ENCODE data around the gene ANKHD1. TPM values are rescaled to one million over a fixed set of nuclear protein-coding genes. Genes with fewer than 3 reads are reported as not detected.

ANKHD1 gene
- total RNA-seq, 2 experiments from 2014 or later: 77.1 to 93.5 TPM

Small RNA genes lying within 50 kb of the gene (microRNA-seq; reads per million reads assigned to microRNA genes)
- not detected for gene MIR6831 (ENCODE audit: borderline replicate concordance)

Other genes with a start within 250 kb of the ANKHD1 start
- gene CYSTM1, start 226.6 kb upstream of the ANKHD1 start, total RNA-seq: 10 to 100 TPM; 15.2 to 18.7 TPM
- 10 to 100 TPM; 52.6 to 63.2 TPM for gene PFDN1, start 98.7 kb upstream of the ANKHD1 start, total RNA-seq
- gene HBEGF, start 55.2 kb upstream of the ANKHD1 start, total RNA-seq: 10 to 100 TPM; 11.8 to 12.5 TPM
- under 1 TPM; 0.21 to 0.73 TPM for gene SLC4A9, start 41.6 kb upstream of the ANKHD1 start, total RNA-seq
- 10 to 100 TPM; 15.8 to 17.3 TPM for gene EIF4EBP3, start 145.8 kb downstream of the ANKHD1 start, total RNA-seq
- gene SRA1, start 155.6 kb downstream of the ANKHD1 start, total RNA-seq: 10 to 100 TPM; 33.2 to 47.3 TPM
- 10 to 100 TPM; 12.8 to 19.0 TPM for gene APBB3, start 162.8 kb downstream of the ANKHD1 start, total RNA-seq
- gene SLC35A4, start 163.0 kb downstream of the ANKHD1 start, total RNA-seq: 10 to 100 TPM; 61.8 to 65.4 TPM
- under 1 TPM; 0.26 to 0.43 TPM for gene CD14, start 231.3 kb downstream of the ANKHD1 start, total RNA-seq
- gene TMCO6, start 237.6 kb downstream of the ANKHD1 start, total RNA-seq: 10 to 100 TPM; 36.5 to 36.6 TPM
- 10 to 100 TPM; 48.5 to 62.0 TPM for gene NDUFA2, start 245.8 kb downstream of the ANKHD1 start, total RNA-seq
- 100 to 1,000 TPM in 1 of 2 experiments, 10 to 100 TPM in 1; 97.1 to 187 TPM for gene IK, start 246.0 kb downstream of the ANKHD1 start, total RNA-seq